Karpas-422 (cell line): Measurements from ENCODE around the gene APOC3. TPM values are rescaled to one million over a fixed set of nuclear protein-coding genes. Genes with fewer than 3 reads are reported as not detected.

ENCODE experiments used
- DNase-seq: peaks from one replicate; pipeline ENCODE4 v3.0.0-alpha.2; 2015
- H2AFZ ChIP-seq: fragments of 200-600 bp; sonication (generic); 2 replicates; pipeline ENCODE4 v1.6.1; 2014; ENCODE audit warnings: antibody characterized with exemption, low read length, mixed read lengths
- H3K27ac ChIP-seq: fragments of 200-600 bp; sonication (generic); 2 replicates; pipeline ENCODE4 v1.5.1; 2014; ENCODE audit warnings: mild to moderate bottlenecking, low read length, moderate library complexity
- H3K27me3 ChIP-seq: fragments of 200-600 bp; sonication (generic); 2 replicates; pipeline ENCODE4 v1.6.1; 2014; ENCODE audit warnings: low read length, mixed read lengths
- H3K36me3 ChIP-seq: fragments of 200-600 bp; sonication (generic); 2 replicates; pipeline ENCODE4 v1.6.1; 2014; ENCODE audit warnings: low read length, mixed read lengths; ENCODE audit not compliant: insufficient read depth
- H3K4me1 ChIP-seq: fragments of 200-600 bp; sonication (generic); 2 replicates; pipeline ENCODE4 v1.6.1; 2014; ENCODE audit warnings: mild to moderate bottlenecking, low read length, mixed read lengths
- H3K4me2 ChIP-seq: fragments of 200-600 bp; sonication (generic); 2 replicates; pipeline ENCODE4 v1.6.1; 2014; ENCODE audit warnings: low read length, low read depth, mild to moderate bottlenecking; ENCODE audit not compliant: poor library complexity, severe bottlenecking
- H3K4me3 ChIP-seq: fragments of 200-600 bp; sonication (generic); 2 replicates; pipeline ENCODE4 v1.5.1; 2014; ENCODE audit warnings: mild to moderate bottlenecking, antibody characterized with exemption, low read length, mixed read lengths
- H3K79me2 ChIP-seq: fragments of 200-600 bp; sonication (generic); 2 replicates; pipeline ENCODE4 v1.6.1; 2014; ENCODE audit warnings: mild to moderate bottlenecking, low read length, mixed read lengths
- H3K9ac ChIP-seq: fragments of 200-600 bp; sonication (generic); 2 replicates; pipeline ENCODE4 v1.6.0; 2014; ENCODE audit warnings: low read length
- H3K9me2 ChIP-seq: fragments of 200-600 bp; sonication (generic), shearing (Covaris generic); replicated peaks from 2 replicates; pipeline ENCODE4 v1.6.0; 2014; ENCODE audit warnings: mild to moderate bottlenecking, low read length, moderate library complexity; ENCODE audit not compliant: insufficient read depth
- H3K9me3 ChIP-seq: fragments of 300-700, 200-600 bp; sonication (generic); 2 replicates; pipeline ENCODE4 v1.6.1; 2014; ENCODE audit warnings: low read length, mixed read lengths
- H4K20me1 ChIP-seq: fragments of 200-600 bp; sonication (generic); 2 replicates; pipeline ENCODE4 v1.6.1; 2014; ENCODE audit warnings: mild to moderate bottlenecking, antibody characterized with exemption, low read length, low read depth; ENCODE audit not compliant: insufficient read depth
- total RNA-seq: library from RNA; depleted of rRNA; stranded (reverse); fragments of >200 nt; shearing (Covaris generic); gene quantifications from 2 replicates; pipeline ENCODE4 v1.2.3, GENCODE V29; 2014; ENCODE audit warnings: low replicate concordance

Gene APOC3
- total RNA-seq, 1 experiment from 2014 or later: not detected

GRCh38 chr11:116865696-116866095, 36.0 kb downstream of the APOC3 start:
- Histone ChIP-seq H3K4me1 (no peaks in the 10 kb centered on the region), H3K27me3 (no peaks in the 10 kb centered on the region), H2AFZ (no peak overlapping the region), H3K27ac (no peak overlapping the region), H3K9me3 (no peaks in the 10 kb centered on the region), H4K20me1 (no peaks in the 10 kb centered on the region), H3K4me3 (no peak overlapping the region), H3K79me2 (no peaks in the 10 kb centered on the region), H3K9me2 (no peaks in the 10 kb centered on the region), H3K9ac (no peak overlapping the region), H3K36me3 (no peaks in the 10 kb centered on the region), H3K4me2 (no peak overlapping the region)
- no peak for DNase-seq

- no peaks in the 10 kb centered on the region for H3K27me3 ChIP-seq
- H3K9me2 ChIP-seq: no peaks in the 10 kb centered on the region
- H3K36me3 ChIP-seq: no peaks in the 10 kb centered on the region
- H3K27ac ChIP-seq: no peak overlapping the region
- H3K9me3 ChIP-seq: no peaks in the 10 kb centered on the region
- no peaks in the 10 kb centered on the region for H3K4me1 ChIP-seq
- no peak overlapping the region for H2AFZ ChIP-seq
- H3K9ac ChIP-seq: no peak overlapping the region
- no peak overlapping the region for H3K4me3 ChIP-seq
- no peak overlapping the region for H3K4me2 ChIP-seq
- H4K20me1 ChIP-seq: no peaks in the 10 kb centered on the region
- H3K79me2 ChIP-seq: no peaks in the 10 kb centered on the region
- DNase-seq: no peak
These were observed 37.2 kb downstream of the APOC3 start for GRCh38 chr11:116866804-116867455.

- Histone ChIP-seq H3K36me3 (no peaks in the 10 kb centered on the region), H4K20me1 (no peaks in the 10 kb centered on the region), H3K9ac (no peak overlapping the region), H3K4me2 (no peak overlapping the region), H3K4me3 (no peak overlapping the region), H3K4me1 (no peaks in the 10 kb centered on the region), H3K27me3 (no peaks in the 10 kb centered on the region), H3K79me2 (no peaks in the 10 kb centered on the region), H3K27ac (no peak overlapping the region), H3K9me3 (no peaks in the 10 kb centered on the region), H3K9me2 (no peaks in the 10 kb centered on the region), H2AFZ (no peak overlapping the region)
- no peak for DNase-seq
These were observed 37.9 kb downstream of the APOC3 start for GRCh38 chr11:116867619-116868018.

- Histone ChIP-seq H4K20me1 (no peaks in the 10 kb centered on the region), H3K36me3 (no peaks in the 10 kb centered on the region), H3K79me2 (no peaks in the 10 kb centered on the region), H3K4me3 (no peak overlapping the region), H3K9ac (no peak overlapping the region), H3K4me2 (no peak overlapping the region), H3K9me3 (no peaks in the 10 kb centered on the region), H3K9me2 (no peaks in the 10 kb centered on the region), H3K27ac (no peak overlapping the region), H3K27me3 (no peaks in the 10 kb centered on the region), H2AFZ (no peak overlapping the region), H3K4me1 (no peaks in the 10 kb centered on the region)
- no peak for DNase-seq
These were observed 38.4 kb downstream of the APOC3 start for GRCh38 chr11:116868066-116868465.

GRCh38 chr11:116869610-116870009, 39.9 kb downstream of the APOC3 start:
- DNase-seq: no peak
- Histone ChIP-seq H3K9me3 (no peaks in the 10 kb centered on the region), H3K4me3 (no peak overlapping the region), H3K36me3 (no peaks in the 10 kb centered on the region), H3K27ac (no peak overlapping the region), H3K9me2 (no peaks in the 10 kb centered on the region), H3K79me2 (no peaks in the 10 kb centered on the region), H2AFZ (no peak overlapping the region), H4K20me1 (no peaks in the 10 kb centered on the region), H3K27me3 (no peaks in the 10 kb centered on the region), H3K4me2 (no peak overlapping the region), H3K4me1 (no peaks in the 10 kb centered on the region), H3K9ac (no peak overlapping the region)

- no peaks in the 10 kb centered on the region for H3K4me1 ChIP-seq
- no peaks in the 10 kb centered on the region for H3K9me3 ChIP-seq
- no peaks in the 10 kb centered on the region for H3K27me3 ChIP-seq
- H3K27ac ChIP-seq: no peak overlapping the region
- no peaks in the 10 kb centered on the region for H3K79me2 ChIP-seq
- no peak overlapping the region for H3K9ac ChIP-seq
- no peak for DNase-seq
- H3K4me2 ChIP-seq: no peak overlapping the region
- no peaks in the 10 kb centered on the region for H4K20me1 ChIP-seq
- H3K4me3 ChIP-seq: no peak overlapping the region
- H3K36me3 ChIP-seq: no peaks in the 10 kb centered on the region
- H2AFZ ChIP-seq: no peak overlapping the region
- H3K9me2 ChIP-seq: no peaks in the 10 kb centered on the region
These were observed 40.3 kb downstream of the APOC3 start for GRCh38 chr11:116870054-116870453.

- H3K9me2 ChIP-seq: no peaks in the 10 kb centered on the region
- H3K27me3 ChIP-seq: no peaks in the 10 kb centered on the region
- no peaks in the 10 kb centered on the region for H3K4me1 ChIP-seq
- no peak overlapping the region for H3K9ac ChIP-seq
- no peaks in the 10 kb centered on the region for H3K36me3 ChIP-seq
- no peak overlapping the region for H3K4me3 ChIP-seq
- no peaks in the 10 kb centered on the region for H3K79me2 ChIP-seq
- no peaks in the 10 kb centered on the region for H4K20me1 ChIP-seq
- H3K4me2 ChIP-seq: no peak overlapping the region
- DNase-seq: no peak
- no peak overlapping the region for H3K27ac ChIP-seq
- H3K9me3 ChIP-seq: no peaks in the 10 kb centered on the region
- no peak overlapping the region for H2AFZ ChIP-seq
These were observed 41.5 kb downstream of the APOC3 start for GRCh38 chr11:116871248-116871647.

GRCh38 chr11:116873381-116873780, 43.7 kb downstream of the APOC3 start:
- Histone ChIP-seq H2AFZ (no peak overlapping the region), H3K4me2 (no peak overlapping the region), H3K9ac (no peak overlapping the region), H3K36me3 (no peaks in the 10 kb centered on the region), H3K27ac (no peak overlapping the region), H3K27me3 (no peaks in the 10 kb centered on the region), H4K20me1 (no peaks in the 10 kb centered on the region), H3K79me2 (no peaks in the 10 kb centered on the region), H3K9me3 (no peaks in the 10 kb centered on the region), H3K4me3 (no peak overlapping the region), H3K4me1 (no peaks in the 10 kb centered on the region), H3K9me2 (no peaks in the 10 kb centered on the region)
- no peak for DNase-seq
